HG02870 (cell line): ENCODE measurements around the gene MMP28.

Source experiments
- ATAC-seq: cut with Tn5 transposase; IDR thresholded peaks from one replicate; pipeline ENCODE4 v1.9.1; 2021; ENCODE audit warnings: mild to moderate bottlenecking, moderate library complexity; ENCODE audit not compliant: unreplicated experiment

MMP28 gene

DNA sequence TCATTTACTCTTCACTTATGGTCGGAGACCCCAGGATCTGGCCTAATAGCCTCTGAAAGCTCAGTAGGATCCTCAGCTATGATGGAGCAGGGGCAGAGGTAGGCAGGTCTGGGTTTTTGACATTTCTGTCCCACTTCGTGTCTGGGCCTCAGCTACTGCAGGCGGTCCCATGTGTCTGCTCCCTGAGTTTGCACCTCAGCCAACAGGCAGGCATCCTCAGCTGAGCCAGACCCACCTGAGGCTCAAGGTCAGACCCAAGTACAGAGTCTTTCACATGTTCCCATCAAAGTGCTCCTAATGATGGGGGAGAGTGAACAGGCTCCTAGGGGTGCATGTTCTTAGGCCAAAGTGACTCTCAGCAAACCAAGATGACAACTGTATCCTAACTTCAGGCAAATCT, 66.9 kb downstream of the MMP28 start:
- ATAC-seq, result no peak

DNA sequence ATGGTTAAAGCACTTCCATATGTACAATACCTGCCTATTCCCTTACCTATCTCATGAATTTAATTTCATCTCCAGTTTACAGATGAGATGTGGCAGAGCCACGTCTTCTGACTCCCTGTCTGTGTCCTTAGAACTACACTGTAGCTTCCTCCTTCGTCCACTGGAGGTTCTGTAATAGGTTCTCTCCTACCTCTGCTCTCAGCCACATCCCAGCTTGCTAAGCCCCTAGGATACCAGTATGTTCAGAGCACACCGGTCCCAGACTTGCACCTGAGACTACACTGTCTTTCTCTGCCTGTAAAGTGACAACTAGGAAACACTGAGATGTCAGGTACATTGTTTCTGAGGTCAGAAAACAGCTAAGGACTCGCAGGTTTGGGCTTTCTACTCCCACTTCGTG, 67.8 kb downstream of the MMP28 start:
- ATAC-seq, result no peak

DNA sequence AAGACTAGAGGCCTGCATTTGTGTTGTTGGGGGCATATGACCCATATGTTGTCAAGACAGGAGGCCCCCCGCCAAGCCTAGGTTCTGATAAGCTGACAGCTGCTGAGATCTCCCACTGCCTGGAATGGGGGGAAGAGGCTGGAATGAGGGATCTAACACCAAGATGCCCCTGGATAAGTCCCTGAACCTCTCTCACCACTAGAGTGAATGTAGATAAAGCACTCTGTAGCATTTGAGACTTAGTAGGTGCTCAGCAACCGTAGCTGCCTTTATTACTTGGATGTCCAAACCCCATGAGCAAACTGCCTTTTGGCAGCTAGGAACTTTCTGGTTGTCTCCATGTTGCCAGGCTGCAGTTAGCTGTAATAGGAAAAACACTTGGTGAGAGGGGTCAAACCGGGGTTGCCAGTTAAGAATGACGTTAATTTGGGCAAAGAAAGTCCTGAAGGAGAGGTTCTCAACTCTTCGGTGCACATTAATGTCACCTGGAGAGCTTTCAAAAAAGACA, 68.4 kb downstream of the MMP28 start:
- ATAC-seq, result no peak

DNA sequence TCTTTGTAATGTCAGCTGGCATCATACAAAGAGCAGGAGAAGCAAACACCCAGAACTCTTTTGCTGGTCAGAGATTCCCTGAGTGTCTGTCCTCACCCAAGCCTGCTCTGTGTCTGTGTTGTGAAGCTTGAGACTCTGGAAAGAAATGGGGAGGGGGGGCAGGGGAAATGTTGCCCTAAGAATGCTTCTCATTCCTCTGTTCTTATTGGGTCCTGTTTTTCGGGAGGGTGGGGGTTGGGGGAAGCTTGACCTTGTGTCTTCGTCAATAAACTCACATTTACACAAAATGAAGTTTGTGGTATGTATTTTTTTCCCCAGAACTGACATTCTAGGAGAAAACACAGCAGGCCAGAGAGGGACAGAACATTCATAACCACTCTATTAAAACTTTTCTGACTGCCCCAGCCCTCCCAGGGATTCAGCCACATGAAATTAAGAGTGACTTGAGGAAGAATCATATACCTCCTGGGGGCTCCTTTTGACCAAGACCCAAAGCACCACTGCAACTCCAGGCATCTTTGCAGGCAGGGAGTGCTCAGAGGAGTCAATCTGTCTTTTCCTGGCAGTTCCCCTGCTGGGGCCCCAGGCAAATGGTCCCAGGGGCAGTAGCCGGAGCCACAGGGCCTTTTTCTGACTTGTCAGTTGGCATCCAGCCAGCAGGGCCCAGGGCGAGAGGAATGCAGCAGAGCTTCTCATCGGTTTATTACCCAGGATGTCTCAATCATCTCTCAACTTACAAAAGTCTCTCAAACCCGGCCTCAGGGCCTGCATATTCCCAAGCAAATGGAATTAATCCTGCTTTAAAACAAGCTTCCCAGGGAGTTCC, 69.1 kb downstream of the MMP28 start:
- ATAC-seq, result no peak

DNA sequence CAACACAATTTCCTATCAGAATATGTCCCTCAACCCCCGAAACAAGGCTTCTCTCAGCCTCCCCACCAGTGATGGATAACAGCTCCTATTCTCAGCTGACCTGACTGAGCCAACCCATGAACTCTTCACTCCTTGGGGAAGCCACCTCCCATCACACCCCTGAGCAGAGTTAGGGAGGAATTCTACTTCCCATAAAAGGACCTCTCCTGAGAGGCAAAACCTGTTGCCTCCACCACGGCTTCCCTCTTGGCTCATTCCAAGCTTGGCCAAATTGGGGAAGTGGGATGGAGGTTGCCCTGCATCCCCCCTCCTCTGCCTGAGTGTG, 69.7 kb downstream of the MMP28 start:
- ATAC-seq, result no peak

DNA sequence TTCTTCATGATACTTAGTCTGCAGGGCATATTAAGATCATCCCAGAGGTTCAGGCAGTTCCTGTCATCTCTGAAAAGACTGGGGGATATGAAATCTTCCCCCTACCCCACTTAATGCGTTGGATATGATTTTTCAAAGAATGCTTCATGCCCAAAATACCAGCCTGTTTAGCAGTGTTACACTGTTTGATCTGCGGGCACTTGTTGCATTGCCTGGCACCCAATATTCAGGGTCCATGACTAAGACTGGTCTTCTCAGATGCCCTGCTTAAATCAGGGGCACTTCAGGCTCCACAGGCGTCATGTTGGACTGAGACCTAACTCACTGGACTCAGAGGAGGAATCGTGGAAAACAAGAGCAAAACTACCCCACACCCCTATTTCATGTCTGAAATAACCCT, 70.4 kb downstream of the MMP28 start:
- ATAC-seq, result no peak

DNA sequence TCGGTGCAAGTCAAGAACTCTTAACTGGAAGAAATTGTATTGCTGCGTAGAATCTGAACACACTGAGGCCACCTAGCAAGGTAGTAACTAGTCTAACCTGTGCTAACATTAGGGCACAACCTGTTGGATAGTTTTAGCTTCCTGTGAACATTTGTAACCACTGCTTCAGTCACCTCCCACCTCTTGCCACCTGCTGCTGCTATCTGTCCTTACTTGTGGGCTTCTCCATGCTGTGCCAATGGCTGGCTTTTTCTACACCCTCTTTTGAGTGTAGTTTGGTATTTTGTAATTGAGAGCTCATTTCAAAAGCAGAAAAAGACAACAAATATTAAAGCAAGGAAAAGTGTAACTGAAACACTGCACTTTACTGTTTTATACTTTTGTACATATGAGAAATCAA, 71.7 kb downstream of the MMP28 start:
- ATAC-seq, result no peak

DNA sequence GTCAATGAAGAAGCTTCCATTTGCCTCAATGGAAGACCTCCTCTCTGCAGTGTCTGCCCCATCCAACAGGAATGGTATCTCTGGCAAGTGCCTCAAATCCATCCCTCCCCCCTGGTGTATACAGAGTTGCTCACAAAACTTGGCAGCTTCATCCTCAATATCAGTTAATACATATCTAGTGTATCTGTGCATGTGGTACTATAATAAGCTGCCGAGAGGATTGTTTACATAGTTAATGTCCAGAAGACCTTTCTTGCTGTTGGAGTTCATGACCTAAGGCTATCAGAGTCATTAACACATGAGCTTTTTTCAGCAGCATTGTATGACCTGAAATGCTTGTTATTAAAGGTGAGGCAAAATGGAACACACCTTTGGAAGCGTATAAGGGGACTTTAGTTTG, 78.0 kb downstream of the MMP28 start:
- no peak for ATAC-seq

DNA sequence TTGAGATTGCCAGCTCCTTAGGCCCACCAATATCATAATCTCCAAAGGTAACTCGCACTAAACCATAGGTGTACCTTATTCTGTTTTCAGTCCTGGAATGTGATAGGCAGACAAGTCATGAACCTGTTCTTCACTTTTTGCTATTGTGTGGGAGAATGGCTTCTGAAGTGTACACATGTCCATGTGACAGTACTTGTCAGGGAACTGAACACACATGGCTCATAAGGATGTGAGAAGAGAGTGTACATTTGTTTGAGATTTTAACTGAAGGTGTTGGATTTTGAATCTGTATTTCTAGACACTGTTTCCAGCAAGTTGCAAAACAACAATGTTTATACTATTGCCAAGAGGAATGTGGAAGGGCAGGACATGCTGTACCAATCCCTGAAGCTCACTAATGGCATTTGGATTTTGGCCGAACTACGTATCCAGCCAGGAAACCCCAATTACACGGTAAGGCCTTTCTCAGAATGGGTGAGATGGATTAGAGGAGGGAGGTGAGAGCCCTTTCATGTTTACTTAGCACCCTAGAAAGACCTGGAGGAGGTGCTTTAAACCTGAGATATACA, 78.5 kb downstream of the MMP28 start:
- ATAC-seq, result no peak

DNA sequence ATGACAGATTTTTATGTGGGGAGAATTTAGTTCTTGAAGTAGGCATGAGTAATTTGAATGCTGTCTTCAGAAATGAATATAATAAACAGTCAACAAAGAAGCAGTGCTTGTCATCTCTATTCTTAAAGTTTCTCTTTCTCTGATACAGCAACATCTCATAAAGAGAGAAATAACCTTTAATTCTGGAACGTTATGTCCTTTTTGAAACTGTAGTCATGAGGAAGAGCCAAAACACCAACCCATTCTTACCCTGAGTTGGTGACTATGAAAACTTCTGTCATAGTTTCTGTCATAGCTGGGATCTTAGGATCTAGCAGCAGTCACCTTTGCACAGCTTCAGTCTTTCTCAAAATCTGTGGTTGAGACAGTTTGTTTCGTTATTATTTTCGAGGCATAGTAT, 79.3 kb downstream of the MMP28 start:
- no peak for ATAC-seq
